Endothelial cell of umbilical vein (primary cell): ENCODE data around the gene F2RL3. TPM values are rescaled to one million over a fixed set of nuclear protein-coding genes. Genes with fewer than 3 reads are reported as not detected.
A peak's percentile ranks its signal among the peaks of the same experiment; 100 is the strongest.

Experiments used
- BruUV-seq: library from RNA; stranded (reverse); fragments of 400-500 nt; replicated peaks from 2 replicates; lab custom pipeline; 2021; lab: Mats Ljungman, UMichigan
- CTCF ChIA-PET: fragments of 300-600, 350-600 bp; sonication (Branson Sonifier 250); formaldehyde crosslinking; loops from one replicate; lab custom pipeline; 2021; ENCODE audit warnings: antibody characterized with exemption, inconsistent platforms; lab: Charles Lee
- POLR2A ChIA-PET: fragments of 300-600, 350-600 bp; sonication (Branson Sonifier 250); formaldehyde crosslinking; loops from one replicate; lab custom pipeline; 2021; ENCODE audit warnings: antibody characterized with exemption, inconsistent platforms; lab: Charles Lee
- DNase-seq: peaks from one replicate; pipeline ENCODE4 v3.0.0-alpha.2; 2011; ENCODE audit warnings: low read depth, low spot score
- FAIRE-seq: peaks from 2 replicates; lab custom pipeline; 2011; peaks lifted over from hg19 to GRCh38; lab: Jason Lieb, UNC
- H2AFZ ChIP-seq: 2 replicates; pipeline ENCODE4 v1.6.0; 2012; ENCODE audit warnings: low read depth, low read length, control low read depth, inconsistent platforms
- H3K27ac ChIP-seq: 2 replicates; pipeline ENCODE4 v1.5.1; 2011; ENCODE audit warnings: low read depth, mild to moderate bottlenecking, control low read depth, low read length, moderate library complexity; ENCODE audit not compliant: insufficient read depth
- H3K27me3 ChIP-seq, 2 experiments: 2 replicates each; pipeline versions ENCODE4 v1.6.0 to v1.6.1; 2011; ENCODE audit warnings: low read length in 2 of 2, mixed read lengths in 1 of 2; ENCODE audit not compliant: control insufficient read depth in 2 of 2, insufficient read depth in 2 of 2
- H3K36me3 ChIP-seq, 2 experiments: 2 replicates in 1 of 2; 3 replicates in 1 of 2; pipeline ENCODE4 v1.5.1; 2011; ENCODE audit warnings: low read length in 2 of 2, mild to moderate bottlenecking in 1 of 2, moderate library complexity in 1 of 2; ENCODE audit not compliant: control insufficient read depth in 2 of 2, insufficient read depth in 2 of 2; ENCODE audit errors: extremely low read depth in 1 of 2
- H3K4me1 ChIP-seq: 3 replicates; pipeline ENCODE4 v1.5.1; 2011; ENCODE audit warnings: mild to moderate bottlenecking, low read length; ENCODE audit not compliant: control insufficient read depth, insufficient read depth; ENCODE audit errors: extremely low read depth
- H3K4me2 ChIP-seq: 2 replicates; pipeline ENCODE4 v1.6.1; 2011; ENCODE audit warnings: low read length, control low read depth, mixed read lengths; ENCODE audit not compliant: insufficient read depth
- H3K4me3 ChIP-seq, 3 experiments: fragments of 200-600 bp in 1 of 3; sonication (generic), shearing (Covaris generic) in 1 of 3; replicated peaks in 1 of 3; 2 replicates each; pipeline ENCODE4 v1.5.1; 2011 to 2016; ENCODE audit warnings: control low read depth in 3 of 3, low read length in 3 of 3, mild to moderate bottlenecking in 2 of 3, inconsistent platforms in 1 of 3, low read depth in 1 of 3, moderate library complexity in 1 of 3; ENCODE audit not compliant: insufficient read depth in 1 of 3
- H3K79me2 ChIP-seq: 2 replicates; pipeline ENCODE4 v1.6.0; 2012; ENCODE audit warnings: low read length, inconsistent platforms; ENCODE audit not compliant: control insufficient read depth, insufficient read depth
- H3K9ac ChIP-seq: replicated peaks from 2 replicates; pipeline ENCODE3; 2011; ENCODE audit warnings: low read length, control low read depth; ENCODE audit not compliant: insufficient read depth; ENCODE audit errors: extremely low read depth
- H3K9me1 ChIP-seq: replicated peaks from 3 replicates; pipeline ENCODE4 v1.6.0; 2011; ENCODE audit warnings: mild to moderate bottlenecking, low read length; ENCODE audit not compliant: control insufficient read depth, insufficient read depth; ENCODE audit errors: extremely low read depth
- H3K9me3 ChIP-seq: replicated peaks from 2 replicates; pipeline ENCODE4 v1.5.1; 2012; ENCODE audit warnings: low read length, inconsistent platforms; ENCODE audit not compliant: control insufficient read depth, insufficient read depth
- H4K20me1 ChIP-seq: replicated peaks from 2 replicates; pipeline ENCODE3; 2011; ENCODE audit warnings: mild to moderate bottlenecking, low read length; ENCODE audit not compliant: control insufficient read depth, insufficient read depth; ENCODE audit errors: extremely low read depth
- EZH2 ChIP-seq: IDR thresholded peaks from 2 replicates; pipeline ENCODE4 v1.6.1; 2012; ENCODE audit warnings: borderline replicate concordance, low read depth, mild to moderate bottlenecking, moderate library complexity, low read length, inconsistent platforms; ENCODE audit not compliant: severe bottlenecking
- GATA2 ChIP-seq: IDR thresholded peaks from 2 replicates; pipeline ENCODE4 v1.7.0; 2011; ENCODE audit warnings: low read depth, mild to moderate bottlenecking, moderate library complexity, mixed read lengths, low read length; ENCODE audit not compliant: insufficient read length, insufficient read depth
- JUN ChIP-seq: IDR thresholded peaks from 2 replicates; pipeline ENCODE4 v1.6.1; 2011; ENCODE audit warnings: borderline replicate concordance, low read depth; ENCODE audit not compliant: insufficient read length, insufficient read depth
- MYC ChIP-seq: IDR thresholded peaks from one replicate; pipeline ENCODE4 v1.6.1; 2011; ENCODE audit warnings: mild to moderate bottlenecking, low read depth, low read length
- POLR2A ChIP-seq: IDR thresholded peaks from 2 replicates; pipeline ENCODE4 v1.6.1; 2012; ENCODE audit warnings: low read depth, mild to moderate bottlenecking, control low read depth, low read length
- dilution Hi-C: fragments of 300-500 bp; cut with MboI; formaldehyde crosslinking; loops from one replicate; pipeline ENCODE4 v1.15.0; 2019; ENCODE audit warnings: low sequenced_read_pairs; ENCODE audit not compliant: extremely low pct_ligation_motif_present
- intact Hi-C: fragments of 100-400 bp; cut with micrococcal nuclease; formaldehyde crosslinking; loops from one replicate; pipeline ENCODE4 v1.10.0; 2022
- polyA plus RNA-seq, 4 experiments: library from polyadenylated mRNA; depleted of rRNA in 3 of 4; stranded (reverse) in 3 of 4; unstranded in 1 of 4; fragments of >200 nt; gene quantifications; 2 replicates each; pipeline versions ENCODE4 v1.2.1 to v1.2.3, GENCODE V29; 2011 to 2012; ENCODE audit warnings: missing spikeins in 1 of 4
- total RNA-seq: library from RNA; stranded (reverse); gene quantifications from 2 replicates; pipeline ENCODE4 v1.2.3, GENCODE V29; 2021
- TF ChIP-seq, protein P1 (sequence below), 2 donors: IDR thresholded peaks; 1 replicate in 1 of 2; 2 replicates in 1 of 2; pipeline ENCODE4 v1.5.1; 2011; ENCODE audit warnings: low read length in 2 of 2, mild to moderate bottlenecking in 2 of 2, moderate library complexity in 2 of 2, control low read depth in 1 of 2, inconsistent platforms in 1 of 2, low read depth in 1 of 2; ENCODE audit not compliant: insufficient read depth in 1 of 2; ENCODE audit errors: extremely low read depth in 1 of 2

The F2RL3 gene
- total and polyA plus RNA-seq, 2 donors (not counting 3 experiments of a cell fraction or from before 2014, with no cell fraction given): 1.2 to 1.7 TPM

DNA sequence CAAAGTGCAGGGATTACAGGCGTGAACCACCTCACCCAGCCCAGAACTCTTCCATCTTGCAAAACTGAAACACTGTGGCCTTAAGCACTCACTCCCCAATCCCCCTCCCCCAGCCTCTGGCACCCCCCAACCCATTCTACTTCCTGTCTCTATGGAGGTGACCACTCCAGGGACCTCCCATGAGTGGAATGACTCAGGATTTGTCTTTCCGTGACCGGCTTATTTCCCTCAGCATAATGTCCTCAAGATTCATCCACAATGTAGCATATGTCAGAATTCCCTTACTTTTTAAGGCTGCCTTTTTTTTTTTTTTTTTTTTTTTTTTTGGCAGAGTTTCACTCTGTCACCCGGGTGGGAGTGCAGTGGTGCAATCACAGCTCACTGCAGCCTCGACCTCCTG is 3.6 kb upstream of the F2RL3 start:
- Histone ChIP-seq H3K4me3 (no peak overlapping the region), H3K9me3 (no peaks in the 10 kb centered on the region), H2AFZ (no peak overlapping the region), H3K27ac (no peak overlapping the region), H3K4me2 (no peak overlapping the region), H3K4me1 (peaks cover 14% of the 10 kb centered on the region), H3K27me3 (no peaks in the 10 kb centered on the region), H3K9me1 (no peaks in the 10 kb centered on the region), H4K20me1 (no peaks in the 10 kb centered on the region), H3K79me2 (no peaks in the 10 kb centered on the region), H3K36me3 (peaks cover 0 to 2% of the 10 kb centered on the region in 2 experiments), H3K9ac (no peak overlapping the region)
- dilution Hi-C loops (no loop called here), intact Hi-C loops (loop anchor here (5.0 kb wide), 1 partner anchor 33 kb away; no protein-coding TSS in a partner anchor)
- BruUV-seq: no TSS peak
- TF ChIP-seq, protein P1, sequence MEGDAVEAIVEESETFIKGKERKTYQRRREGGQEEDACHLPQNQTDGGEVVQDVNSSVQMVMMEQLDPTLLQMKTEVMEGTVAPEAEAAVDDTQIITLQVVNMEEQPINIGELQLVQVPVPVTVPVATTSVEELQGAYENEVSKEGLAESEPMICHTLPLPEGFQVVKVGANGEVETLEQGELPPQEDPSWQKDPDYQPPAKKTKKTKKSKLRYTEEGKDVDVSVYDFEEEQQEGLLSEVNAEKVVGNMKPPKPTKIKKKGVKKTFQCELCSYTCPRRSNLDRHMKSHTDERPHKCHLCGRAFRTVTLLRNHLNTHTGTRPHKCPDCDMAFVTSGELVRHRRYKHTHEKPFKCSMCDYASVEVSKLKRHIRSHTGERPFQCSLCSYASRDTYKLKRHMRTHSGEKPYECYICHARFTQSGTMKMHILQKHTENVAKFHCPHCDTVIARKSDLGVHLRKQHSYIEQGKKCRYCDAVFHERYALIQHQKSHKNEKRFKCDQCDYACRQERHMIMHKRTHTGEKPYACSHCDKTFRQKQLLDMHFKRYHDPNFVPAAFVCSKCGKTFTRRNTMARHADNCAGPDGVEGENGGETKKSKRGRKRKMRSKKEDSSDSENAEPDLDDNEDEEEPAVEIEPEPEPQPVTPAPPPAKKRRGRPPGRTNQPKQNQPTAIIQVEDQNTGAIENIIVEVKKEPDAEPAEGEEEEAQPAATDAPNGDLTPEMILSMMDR (IDR thresholded peaks at IDR 0.05; ENCODE audit: extremely low read depth in 1 of 2, insufficient read depth in 1 of 2, low read depth in 1 of 2, low read length in 2 of 2): no peak
- no peak for TF ChIP-seq EZH2
- TF ChIP-seq MYC: no peak
- no peak for TF ChIP-seq GATA2
- FAIRE-seq: no peak
- CTCF ChIA-PET: no interaction called here
- DNase-seq: no peak
- POLR2A ChIA-PET: no interaction called here

DNA sequence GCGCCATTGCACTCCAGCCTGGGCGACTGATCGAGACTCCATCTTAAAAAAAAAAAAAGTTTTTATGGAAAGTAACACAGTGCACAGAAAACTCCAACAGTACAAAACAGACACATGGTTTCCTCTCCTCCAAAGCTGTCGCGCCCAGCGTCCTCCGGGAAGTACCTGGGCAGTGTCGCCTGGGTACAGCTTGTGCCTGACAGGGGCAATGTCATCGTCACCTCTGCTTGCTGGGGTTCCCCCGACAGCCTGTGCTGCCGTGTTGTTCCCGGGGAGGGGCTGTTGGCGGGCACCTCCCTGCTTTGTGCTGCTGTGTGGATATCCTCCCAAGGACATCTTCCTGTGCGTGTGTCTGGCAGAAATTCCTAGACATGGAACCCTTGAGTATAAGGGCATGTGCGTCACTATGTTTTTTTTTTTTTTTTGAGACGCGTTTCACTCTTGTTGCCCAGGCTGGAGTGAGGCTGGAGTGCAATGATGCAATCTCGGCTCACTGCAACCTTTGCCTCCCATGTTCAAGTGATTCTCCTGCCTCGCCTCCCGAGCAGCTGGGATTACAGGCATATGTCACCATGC is 2.4 kb upstream of the F2RL3 start:
- POLR2A ChIA-PET: interaction anchor here (0.6 to 0.7 kb wide), 2 partner anchors 37 to 135 kb away, joined by 3 to 5 read pairs; no protein-coding TSS in a partner anchor
- Histone ChIP-seq H2AFZ (peak overlapping the region; percentile 85), H3K79me2 (no peaks in the 10 kb centered on the region), H3K9me1 (no peaks in the 10 kb centered on the region), H3K9ac (peak overlapping the region; percentile 20), H4K20me1 (no peaks in the 10 kb centered on the region), H3K4me1 (peaks cover 14% of the 10 kb centered on the region), H3K36me3 (no peaks in the 10 kb centered on the region), H3K9me3 (no peaks in the 10 kb centered on the region), H3K27me3 (no peaks in the 10 kb centered on the region), H3K27ac (peak overlapping the region; percentile 40), H3K4me3 (no peak overlapping the region), H3K4me2 (no peak overlapping the region)
- no peak for FAIRE-seq
- TF ChIP-seq POLR2A (no peak), JUN (peak; percentile 39)
- no TSS peak for BruUV-seq
- intact Hi-C loops: loop anchor here (5.0 kb wide), 1 partner anchor 34 kb away; no protein-coding TSS in a partner anchor
- peak; percentile 81 for DNase-seq
- dilution Hi-C loops: no loop called here
- CTCF ChIA-PET: no interaction called here
